ENCODE measurements around the gene PPIA.
"Not testable (repeated sequence)": the region's sequence is repeated elsewhere in the genome, so short reads cannot be mapped to it uniquely, and the experiment has no call there.

PPIA gene

DNA sequence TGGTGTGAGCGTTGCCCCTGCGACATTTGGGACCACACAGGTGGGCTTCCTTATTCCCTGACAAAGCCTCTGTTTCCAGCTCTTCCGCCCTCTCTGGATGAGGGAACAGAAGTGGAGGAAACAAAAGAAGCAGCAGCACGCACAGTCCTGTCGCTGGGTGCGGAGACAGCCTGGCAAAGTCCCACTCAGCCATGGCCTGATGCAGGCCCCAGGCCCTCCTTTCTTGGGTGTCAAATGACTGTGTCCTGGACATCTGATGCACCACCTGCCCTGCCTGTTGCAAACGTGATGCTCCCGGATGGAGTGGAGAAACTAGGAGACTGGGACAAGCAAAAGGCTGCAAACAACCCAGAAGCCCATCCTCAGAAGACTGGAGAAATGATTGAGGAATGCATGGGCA, 27.1 kb upstream of the PPIA start:
- H3K4me3 ChIP-seq, result peak overlapping the region; percentile 60
- no peak for DNase-seq (ENCODE audit: low spot score)
- H3K27ac ChIP-seq, result peak overlapping the region; percentile 40 to 72
- no peak for TF ChIP-seq CTCF (IDR thresholded peaks at IDR 0.05)

DNA sequence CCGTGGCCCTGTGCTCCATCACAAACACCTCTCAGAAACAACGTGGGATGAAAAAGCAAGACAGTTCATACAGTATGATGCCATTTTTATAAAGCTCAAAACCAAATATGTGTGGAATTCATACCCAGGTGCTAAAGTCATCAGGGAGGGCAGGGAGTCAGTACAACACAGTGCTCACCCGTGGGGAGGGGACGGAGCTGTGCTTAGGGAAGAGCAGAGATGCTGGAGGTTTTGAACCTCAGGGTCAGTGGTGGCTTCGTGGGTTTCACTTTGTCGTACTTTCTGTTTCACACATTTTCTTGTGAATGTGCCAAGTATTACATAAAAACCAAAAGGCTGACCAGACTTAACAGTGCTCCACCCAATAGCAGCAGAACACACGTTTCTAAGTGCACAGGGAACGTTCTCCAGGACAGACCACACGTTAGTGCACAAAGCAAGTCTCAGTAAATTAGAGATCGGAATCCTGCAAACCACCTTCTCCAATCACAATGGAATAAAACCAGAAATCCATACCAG, 26.6 kb upstream of the PPIA start:
- peak overlapping the region; percentile 35 to 72 for H3K27ac ChIP-seq
- TF ChIP-seq CTCF (IDR thresholded peaks at IDR 0.05), result no peak
- DNase-seq (ENCODE audit: low spot score), result no peak
- H3K4me3 ChIP-seq, result peak overlapping the region; percentile 60

GRCh38 chr7:44771358-44771757, 25.1 kb upstream of the PPIA start:
- Histone ChIP-seq H3K27ac (no peak overlapping the region), H3K4me3 (no peak overlapping the region)
- no peak for TF ChIP-seq CTCF (IDR thresholded peaks at IDR 0.05)
- DNase-seq (ENCODE audit: low spot score), result no peak

GRCh38 chr7:44772440-44772839, 24.0 kb upstream of the PPIA start:
- no peak for TF ChIP-seq CTCF (IDR thresholded peaks at IDR 0.05)
- no peak for DNase-seq (ENCODE audit: low spot score)
- no peak overlapping the region for H3K4me3 ChIP-seq
- H3K27ac ChIP-seq, result no peak overlapping the region

GRCh38 chr7:44772867-44773266, 23.6 kb upstream of the PPIA start:
- no peak overlapping the region for H3K27ac ChIP-seq
- TF ChIP-seq CTCF (IDR thresholded peaks at IDR 0.05), result no peak
- no peak for DNase-seq (ENCODE audit: low spot score)
- no peak overlapping the region for H3K4me3 ChIP-seq

- not testable (repeated sequence) for DNase-seq (ENCODE audit: low spot score); H3K4me3 ChIP-seq; H3K27ac ChIP-seq
Observed at GRCh38 chr7:44774486-44774885, 22.0 kb upstream of the PPIA start.

DNA sequence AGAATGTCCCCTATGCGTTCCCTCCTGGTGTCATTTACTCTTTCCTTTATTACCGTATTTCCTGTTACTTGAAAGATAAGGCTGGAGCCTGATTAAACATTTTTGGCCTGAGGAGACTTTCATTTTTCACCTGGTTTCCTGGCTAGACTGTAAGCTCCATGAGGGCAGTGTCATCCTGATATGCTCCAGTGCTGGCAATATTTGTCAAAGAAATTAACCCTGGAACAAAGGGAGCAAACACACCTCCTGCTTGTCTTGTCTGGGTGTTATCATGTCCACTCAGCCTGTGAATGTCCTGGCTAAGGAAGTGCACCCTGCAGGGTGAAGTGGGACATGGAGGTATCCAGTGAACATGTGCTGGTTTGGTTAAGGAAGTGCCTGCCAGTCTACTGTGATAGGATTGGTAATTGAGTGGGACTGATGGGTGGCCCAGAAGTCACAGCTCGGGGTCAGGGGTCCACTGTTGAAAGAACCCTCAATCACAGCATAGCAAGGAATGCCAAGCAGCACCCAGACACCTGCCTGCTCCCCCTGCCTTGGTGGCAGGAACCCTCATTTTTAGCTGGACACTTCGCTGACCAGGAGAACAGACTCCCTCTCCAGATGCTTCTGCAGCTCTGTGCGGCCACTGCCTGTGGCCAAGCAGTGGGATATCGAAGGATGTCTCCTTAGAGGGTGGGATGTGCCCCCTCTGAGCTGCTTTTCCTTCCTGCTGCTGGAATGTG, 20.9 kb upstream of the PPIA start:
- TF ChIP-seq CTCF (IDR thresholded peaks at IDR 0.05), result no peak
- no peak for DNase-seq (ENCODE audit: low spot score)
- Histone ChIP-seq H3K4me3 (no peak overlapping the region), H3K27ac (no peak overlapping the region)
